Fibroblast of lung (primary cell): Measurements from ENCODE around the gene IGFBP2.
"Not testable (repeated sequence)": the region's sequence is repeated elsewhere in the genome, so short reads cannot be mapped to it uniquely, and the experiment has no call there.

Experiments used
- EZH2 ChIP-seq: IDR thresholded peaks from 2 replicates; pipeline ENCODE4 v1.5.1; 2012; ENCODE audit warnings: low read length, control low read depth, mild to moderate bottlenecking; ENCODE audit errors: missing control alignments
- TF ChIP-seq, protein P1 (sequence below), 2 donors: IDR thresholded peaks in 1 of 2; conservative IDR thresholded peaks in 1 of 2; 1 replicate in 1 of 2; 2 replicates in 1 of 2; pipeline ENCODE4 v1.5.1; 2011 to 2012; ENCODE audit warnings: low read length in 2 of 2, control low read depth in 1 of 2, inconsistent platforms in 1 of 2, low read depth in 1 of 2, mild to moderate bottlenecking in 1 of 2

- TF ChIP-seq, protein P1, sequence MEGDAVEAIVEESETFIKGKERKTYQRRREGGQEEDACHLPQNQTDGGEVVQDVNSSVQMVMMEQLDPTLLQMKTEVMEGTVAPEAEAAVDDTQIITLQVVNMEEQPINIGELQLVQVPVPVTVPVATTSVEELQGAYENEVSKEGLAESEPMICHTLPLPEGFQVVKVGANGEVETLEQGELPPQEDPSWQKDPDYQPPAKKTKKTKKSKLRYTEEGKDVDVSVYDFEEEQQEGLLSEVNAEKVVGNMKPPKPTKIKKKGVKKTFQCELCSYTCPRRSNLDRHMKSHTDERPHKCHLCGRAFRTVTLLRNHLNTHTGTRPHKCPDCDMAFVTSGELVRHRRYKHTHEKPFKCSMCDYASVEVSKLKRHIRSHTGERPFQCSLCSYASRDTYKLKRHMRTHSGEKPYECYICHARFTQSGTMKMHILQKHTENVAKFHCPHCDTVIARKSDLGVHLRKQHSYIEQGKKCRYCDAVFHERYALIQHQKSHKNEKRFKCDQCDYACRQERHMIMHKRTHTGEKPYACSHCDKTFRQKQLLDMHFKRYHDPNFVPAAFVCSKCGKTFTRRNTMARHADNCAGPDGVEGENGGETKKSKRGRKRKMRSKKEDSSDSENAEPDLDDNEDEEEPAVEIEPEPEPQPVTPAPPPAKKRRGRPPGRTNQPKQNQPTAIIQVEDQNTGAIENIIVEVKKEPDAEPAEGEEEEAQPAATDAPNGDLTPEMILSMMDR (conservative IDR thresholded peaks at IDR 0.05 in 1 of 2, IDR thresholded peaks at IDR 0.05 in 1 of 2; ENCODE audit: low read depth in 1 of 2, low read length in 2 of 2) = not testable (repeated sequence)
- TF ChIP-seq EZH2 = not testable (repeated sequence)
Measured at GRCh38 chr2:216597825-216598224, 35.4 kb upstream of the IGFBP2 start.
